ENCODE data around the gene ATRX. TPM values are rescaled to one million over a fixed set of nuclear protein-coding genes. Genes with fewer than 3 reads are reported as not detected.

Gene ATRX
- total RNA-seq, 1 experiment from 2014 or later: 93.3 TPM

DNA sequence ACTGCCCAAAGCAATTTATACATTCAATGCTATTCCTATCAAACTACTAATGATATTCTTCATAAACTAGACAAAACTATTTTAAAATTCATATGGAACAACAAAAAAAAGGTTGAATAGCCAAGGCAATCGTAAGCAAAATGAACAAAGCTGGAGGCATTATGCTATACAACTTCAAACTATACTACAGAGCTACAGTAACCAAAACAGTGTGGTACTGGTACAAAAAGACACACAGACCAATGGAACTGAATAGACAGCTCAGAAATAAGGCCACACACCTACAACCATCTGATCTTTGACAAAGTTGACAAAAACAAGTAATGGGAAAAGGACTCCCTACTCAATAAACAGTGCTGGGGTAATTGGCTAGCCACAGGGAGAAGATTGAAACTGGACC lies 271.8 kb downstream of the ATRX start:
- no peaks in the 10 kb centered on the region for H3K4me1 ChIP-seq (replicated peaks; ENCODE audit: insufficient read depth)

DNA sequence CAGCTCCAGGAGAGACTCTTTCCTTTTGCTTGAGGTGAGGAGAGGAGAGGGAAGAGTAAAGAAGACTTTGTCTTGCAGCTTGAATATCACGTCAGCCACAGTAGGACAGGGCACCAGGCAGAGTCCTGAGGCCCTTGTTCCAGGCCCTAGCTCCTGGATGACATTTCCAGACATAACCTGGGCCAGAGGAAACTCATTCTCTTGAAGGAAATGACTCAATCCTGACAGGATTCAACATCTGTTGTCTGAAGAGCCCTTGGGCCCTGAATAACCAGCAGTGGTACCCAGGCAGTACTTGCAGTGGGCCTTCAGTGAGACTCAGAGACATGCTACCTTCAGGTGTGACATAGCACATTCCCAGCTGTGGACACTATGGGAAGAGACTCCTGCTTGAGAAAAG lies 276.0 kb downstream of the ATRX start:
- Histone ChIP-seq H2AFZ (no peak overlapping the region), H3K9me3 (ENCODE audit: insufficient read depth, low read depth) (no peaks in the 10 kb centered on the region), H3K27ac (no peak overlapping the region), H3K36me3 (ENCODE audit: low read depth) (no peaks in the 10 kb centered on the region), H3K4me2 (no peak overlapping the region), H3K79me2 (ENCODE audit: low read depth) (no peaks in the 10 kb centered on the region), H3K4me1 (replicated peaks; ENCODE audit: insufficient read depth) (no peaks in the 10 kb centered on the region), H4K20me1 (ENCODE audit: insufficient read depth) (no peaks in the 10 kb centered on the region), H3K9me2 (ENCODE audit: insufficient read depth) (no peaks in the 10 kb centered on the region), H3K4me3 (no peak overlapping the region), H3F3A (ENCODE audit: insufficient read depth, low read depth) (no peaks in the 10 kb centered on the region), H3K27me3 (ENCODE audit: insufficient read depth, low read depth) (no peaks in the 10 kb centered on the region)
- DNase-seq: no peak
- ChIA-PET CTCF (no interaction called here), POLR2A (ENCODE audit: unreplicated experiment) (no interaction called here)
- intact Hi-C loops (cut with micrococcal nuclease; ENCODE audit: unreplicated experiment): no loop called here
- TF ChIP-seq EZH2 (IDR thresholded peaks at IDR 0.05; ENCODE audit: low read depth): no peak
- TF ChIP-seq, protein P1, sequence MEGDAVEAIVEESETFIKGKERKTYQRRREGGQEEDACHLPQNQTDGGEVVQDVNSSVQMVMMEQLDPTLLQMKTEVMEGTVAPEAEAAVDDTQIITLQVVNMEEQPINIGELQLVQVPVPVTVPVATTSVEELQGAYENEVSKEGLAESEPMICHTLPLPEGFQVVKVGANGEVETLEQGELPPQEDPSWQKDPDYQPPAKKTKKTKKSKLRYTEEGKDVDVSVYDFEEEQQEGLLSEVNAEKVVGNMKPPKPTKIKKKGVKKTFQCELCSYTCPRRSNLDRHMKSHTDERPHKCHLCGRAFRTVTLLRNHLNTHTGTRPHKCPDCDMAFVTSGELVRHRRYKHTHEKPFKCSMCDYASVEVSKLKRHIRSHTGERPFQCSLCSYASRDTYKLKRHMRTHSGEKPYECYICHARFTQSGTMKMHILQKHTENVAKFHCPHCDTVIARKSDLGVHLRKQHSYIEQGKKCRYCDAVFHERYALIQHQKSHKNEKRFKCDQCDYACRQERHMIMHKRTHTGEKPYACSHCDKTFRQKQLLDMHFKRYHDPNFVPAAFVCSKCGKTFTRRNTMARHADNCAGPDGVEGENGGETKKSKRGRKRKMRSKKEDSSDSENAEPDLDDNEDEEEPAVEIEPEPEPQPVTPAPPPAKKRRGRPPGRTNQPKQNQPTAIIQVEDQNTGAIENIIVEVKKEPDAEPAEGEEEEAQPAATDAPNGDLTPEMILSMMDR (conservative IDR thresholded peaks at IDR 0.05): no peak
- no TSS peak for BruUV-seq (replicated peaks)

More for the DNA sequence above, 271.8 kb downstream of the ATRX start:
- H3K9me3 ChIP-seq (ENCODE audit: insufficient read depth, low read depth): no peaks in the 10 kb centered on the region
- no TSS peak for BruUV-seq (replicated peaks)
- POLR2A ChIA-PET (ENCODE audit: unreplicated experiment): no interaction called here
- no peak for TF ChIP-seq EZH2 (IDR thresholded peaks at IDR 0.05; ENCODE audit: low read depth)
- TF ChIP-seq, protein P1 (conservative IDR thresholded peaks at IDR 0.05): no peak
- no peaks in the 10 kb centered on the region for H3K9me2 ChIP-seq (ENCODE audit: insufficient read depth)
- intact Hi-C loops (cut with micrococcal nuclease; ENCODE audit: unreplicated experiment): no loop called here
- no peak overlapping the region for H3K27ac ChIP-seq
- H2AFZ ChIP-seq: no peak overlapping the region
- no peaks in the 10 kb centered on the region for H3K27me3 ChIP-seq (ENCODE audit: insufficient read depth, low read depth)
- CTCF ChIA-PET: no interaction called here
- DNase-seq: no peak
- no peaks in the 10 kb centered on the region for H3F3A ChIP-seq (ENCODE audit: insufficient read depth, low read depth)
- no peak overlapping the region for H3K4me2 ChIP-seq
- no peaks in the 10 kb centered on the region for H4K20me1 ChIP-seq (ENCODE audit: insufficient read depth)
- no peak overlapping the region for H3K4me3 ChIP-seq
- no peaks in the 10 kb centered on the region for H3K79me2 ChIP-seq (ENCODE audit: low read depth)
- no peaks in the 10 kb centered on the region for H3K36me3 ChIP-seq (ENCODE audit: low read depth)

DNA sequence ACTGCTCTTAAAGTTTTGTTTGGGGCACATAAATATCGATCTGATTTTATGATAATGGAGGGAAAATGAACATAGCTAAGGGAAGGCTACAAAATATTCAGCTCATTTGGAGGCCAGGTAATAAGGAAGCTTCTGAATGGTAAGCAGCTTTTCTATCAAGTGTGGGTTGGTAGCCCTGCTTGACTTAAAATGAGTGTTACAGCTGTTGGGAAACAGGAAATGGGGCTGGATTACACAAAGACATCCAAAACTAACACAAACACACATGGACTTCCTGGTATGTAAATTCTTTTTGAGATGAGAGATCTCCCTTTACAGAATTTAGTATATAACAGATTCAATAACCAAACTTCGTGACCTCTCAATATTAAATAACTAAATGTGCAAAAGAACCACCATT lies 280.8 kb downstream of the ATRX start:
- no peak for TF ChIP-seq EZH2 (IDR thresholded peaks at IDR 0.05; ENCODE audit: low read depth)
- TF ChIP-seq, protein P1 (conservative IDR thresholded peaks at IDR 0.05): no peak
- H3K27me3 ChIP-seq (ENCODE audit: insufficient read depth, low read depth): no peaks in the 10 kb centered on the region
- H3K4me2 ChIP-seq: no peak overlapping the region
- no peak overlapping the region for H3K4me3 ChIP-seq
- H3K27ac ChIP-seq: no peak overlapping the region
- H3K36me3 ChIP-seq (ENCODE audit: low read depth): no peaks in the 10 kb centered on the region
- H3K4me1 ChIP-seq (replicated peaks; ENCODE audit: insufficient read depth): no peaks in the 10 kb centered on the region
- no peaks in the 10 kb centered on the region for H3K9me3 ChIP-seq (ENCODE audit: insufficient read depth, low read depth)
- H3K79me2 ChIP-seq (ENCODE audit: low read depth): no peaks in the 10 kb centered on the region
- no peaks in the 10 kb centered on the region for H4K20me1 ChIP-seq (ENCODE audit: insufficient read depth)
- POLR2A ChIA-PET (ENCODE audit: unreplicated experiment): no interaction called here
- intact Hi-C loops (cut with micrococcal nuclease; ENCODE audit: unreplicated experiment): no loop called here
- DNase-seq: no peak
- H3F3A ChIP-seq (ENCODE audit: insufficient read depth, low read depth): no peaks in the 10 kb centered on the region
- no peaks in the 10 kb centered on the region for H3K9me2 ChIP-seq (ENCODE audit: insufficient read depth)
- H2AFZ ChIP-seq: no peak overlapping the region
- no TSS peak for BruUV-seq (replicated peaks)
- CTCF ChIA-PET: no interaction called here
